ENCODE data around the gene APOA1.

Gene APOA1

DNA sequence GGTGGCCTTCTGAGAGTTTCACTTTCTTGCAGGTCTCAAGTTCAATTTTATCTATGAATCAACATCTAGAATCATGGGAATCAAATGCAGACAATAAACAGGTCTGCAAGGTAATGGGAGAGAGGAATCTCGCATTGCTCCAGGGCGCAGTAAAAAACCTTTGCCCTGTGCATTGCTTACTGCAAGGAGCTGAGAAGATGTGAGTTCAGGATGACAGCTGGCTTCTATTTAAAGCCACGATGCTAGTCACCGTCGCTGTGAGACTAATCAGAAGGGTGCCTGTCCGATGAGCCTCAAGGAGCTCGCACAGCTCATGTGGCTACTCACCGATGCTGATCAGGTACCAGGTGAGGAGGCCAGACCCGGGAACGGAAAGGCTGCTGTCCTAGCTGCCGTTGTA, 30.2 kb upstream of the APOA1 start:
- H3K4me3 ChIP-seq (ENCODE audit: low read depth, low read length): no peak overlapping the region
- no peak for TF ChIP-seq CTCF (IDR thresholded peaks at IDR 0.05; ENCODE audit: low read depth, low read length)

DNA sequence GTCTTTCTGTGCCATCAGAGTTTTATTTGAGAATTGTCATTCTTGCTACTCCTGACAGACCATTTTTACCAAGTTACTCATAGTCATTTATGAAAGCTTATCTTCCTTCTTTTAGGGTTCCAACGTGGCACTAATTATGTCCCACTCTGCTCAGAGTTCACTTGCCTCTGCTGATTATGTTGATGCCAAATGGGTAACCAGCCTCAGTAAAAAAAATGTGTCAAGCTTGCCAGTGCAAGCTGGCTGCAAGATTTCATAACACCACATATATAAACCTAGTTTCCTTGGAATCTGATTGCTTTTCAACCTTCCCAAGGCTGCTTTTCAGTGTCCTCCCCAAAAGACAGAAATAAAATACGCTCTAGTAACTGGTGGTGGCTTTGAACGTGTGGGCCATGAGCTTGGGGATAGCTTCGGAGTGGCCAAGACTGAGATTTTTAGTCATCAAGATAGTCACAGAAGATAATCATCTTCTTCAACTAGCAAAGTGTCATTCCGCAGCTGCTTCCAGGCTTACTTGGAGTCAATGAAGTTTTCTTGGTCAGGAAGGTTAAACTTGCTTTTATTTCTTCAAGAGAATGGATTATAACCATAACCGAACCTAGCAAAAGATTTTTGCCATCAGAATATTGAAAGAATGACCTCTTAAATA, 29.5 kb upstream of the APOA1 start:
- TF ChIP-seq CTCF (IDR thresholded peaks at IDR 0.05; ENCODE audit: low read depth, low read length): no peak
- H3K4me3 ChIP-seq (ENCODE audit: low read depth, low read length): no peak overlapping the region

DNA sequence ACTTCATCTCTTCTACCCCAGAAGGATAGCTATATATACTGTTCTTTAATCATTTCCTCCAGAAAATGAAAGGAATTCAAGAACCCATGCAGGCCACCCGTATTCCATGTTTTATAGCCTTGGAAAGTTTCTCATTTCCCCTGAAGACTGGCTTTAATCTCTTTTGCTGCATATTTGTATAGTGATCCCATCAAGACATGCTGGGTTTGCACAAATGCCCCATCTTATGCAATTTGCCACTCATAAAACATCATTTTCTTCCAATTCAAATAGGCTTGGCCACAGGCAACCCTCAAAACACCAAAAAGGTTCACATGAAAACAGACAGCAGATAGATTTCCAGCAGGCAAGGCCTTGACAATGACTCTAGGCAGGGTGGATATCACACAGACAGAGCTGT, 28.3 kb upstream of the APOA1 start:
- TF ChIP-seq CTCF (IDR thresholded peaks at IDR 0.05; ENCODE audit: low read depth, low read length): no peak

GRCh38 chr11:116864531-116864930, 27.1 kb upstream of the APOA1 start:
- H3K4me3 ChIP-seq (ENCODE audit: low read depth, low read length): no peak overlapping the region
- no peak for TF ChIP-seq CTCF (IDR thresholded peaks at IDR 0.05; ENCODE audit: low read depth, low read length)

More for the DNA sequence above, 28.3 kb upstream of the APOA1 start:
- no peak overlapping the region for H3K4me3 ChIP-seq (ENCODE audit: low read depth, low read length)

DNA sequence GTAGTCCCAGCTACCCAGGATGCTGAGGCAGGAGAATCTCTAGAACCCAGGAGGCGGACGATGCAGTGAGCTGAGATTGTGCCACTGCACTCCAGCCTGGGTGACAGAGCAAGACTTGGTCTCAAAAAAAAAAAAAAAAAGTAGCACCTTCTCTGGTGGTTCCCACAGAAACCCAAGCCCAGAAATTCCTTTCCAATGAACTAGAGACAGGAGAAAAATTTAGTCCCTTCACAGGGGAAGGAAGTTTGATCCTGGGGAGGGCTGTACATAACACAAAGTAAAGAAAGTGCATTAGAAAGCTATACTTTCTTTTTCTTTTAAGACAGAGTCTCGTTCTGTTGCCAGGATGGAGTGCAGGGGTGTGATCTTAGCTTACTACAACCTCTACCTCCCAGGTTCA, 25.5 kb upstream of the APOA1 start:
- TF ChIP-seq CTCF (IDR thresholded peaks at IDR 0.05; ENCODE audit: low read depth, low read length): no peak

DNA sequence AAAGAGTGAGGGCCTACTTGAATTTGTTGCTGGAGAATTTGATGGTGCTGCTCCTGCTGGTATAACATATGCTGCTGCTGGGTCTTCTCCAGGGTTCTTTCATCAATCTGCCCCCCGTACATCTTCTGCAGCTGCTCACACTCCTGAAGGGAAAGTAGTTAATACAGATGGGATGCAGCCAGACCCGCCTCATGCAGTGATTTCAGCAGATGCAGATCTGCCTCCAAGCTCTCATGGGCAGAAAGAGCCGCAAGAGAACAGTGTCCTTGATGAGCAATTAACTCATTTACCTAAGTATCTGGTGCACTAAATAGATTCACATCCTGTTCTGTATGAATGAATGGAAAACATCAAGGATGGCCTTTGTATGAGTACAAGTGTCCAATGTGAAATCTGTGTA, 24.8 kb upstream of the APOA1 start:
- TF ChIP-seq CTCF (IDR thresholded peaks at IDR 0.05; ENCODE audit: low read depth, low read length): no peak

More for the DNA sequence above, 25.5 kb upstream of the APOA1 start:
- H3K4me3 ChIP-seq (ENCODE audit: low read depth, low read length): no peak overlapping the region

GRCh38 chr11:116861539-116861938, 24.1 kb upstream of the APOA1 start:
- H3K4me3 ChIP-seq (ENCODE audit: low read depth, low read length): no peak overlapping the region
- TF ChIP-seq CTCF (IDR thresholded peaks at IDR 0.05; ENCODE audit: low read depth, low read length): no peak

More for the DNA sequence above, 24.8 kb upstream of the APOA1 start:
- no peak overlapping the region for H3K4me3 ChIP-seq (ENCODE audit: low read depth, low read length)
